Thymus (tissue), 11 donors: ENCODE measurements around the gene CLCA1. TPM values are rescaled to one million over a fixed set of nuclear protein-coding genes. Genes with fewer than 3 reads are reported as not detected.

Source experiments
- DNase-seq, 9 donors: peaks; one replicate each; pipeline ENCODE4 v3.0.0-alpha.2; 2013; ENCODE audit warnings: low spot score in 9 of 9, low read depth in 6 of 9, missing footprints in 1 of 9
- H3K27ac ChIP-seq, 2 donors: one replicate each; pipeline ENCODE4 v1.5.1; 2013; ENCODE audit warnings: control low read depth in 1 of 2, low read depth in 1 of 2, low read length in 1 of 2, mild to moderate bottlenecking in 1 of 2, moderate library complexity in 1 of 2
- H3K27me3 ChIP-seq, 2 donors: one replicate each; pipeline ENCODE4 v1.5.1; 2013; ENCODE audit warnings: low read length in 1 of 2; ENCODE audit not compliant: control insufficient read depth in 2 of 2, insufficient read depth in 1 of 2
- H3K36me3 ChIP-seq, 2 donors: one replicate each; pipeline ENCODE4 v1.5.1; 2013; ENCODE audit warnings: low read length in 1 of 2, mild to moderate bottlenecking in 1 of 2, moderate library complexity in 1 of 2; ENCODE audit not compliant: control insufficient read depth in 2 of 2, insufficient read depth in 2 of 2
- H3K4me1 ChIP-seq, 2 donors: one replicate each; pipeline ENCODE4 v1.5.1; 2013; ENCODE audit warnings: low read length in 2 of 2; ENCODE audit not compliant: control insufficient read depth in 2 of 2, insufficient read depth in 2 of 2
- H3K4me3 ChIP-seq, 2 donors: one replicate each; pipeline ENCODE4 v1.5.1; 2013; ENCODE audit warnings: low read length in 2 of 2, control low read depth in 1 of 2, mild to moderate bottlenecking in 1 of 2
- H3K9me3 ChIP-seq, 2 donors: one replicate each; pipeline ENCODE4 v1.5.1; 2013; ENCODE audit warnings: low read length in 1 of 2, mild to moderate bottlenecking in 1 of 2; ENCODE audit not compliant: control insufficient read depth in 2 of 2, insufficient read depth in 1 of 2
- WGBS: extraction: QIAGEN DNeasy Blood & Tissue Kit; methylation state at CpG from one replicate; pipeline ENCODE4 v1.1.7; 2013; 5-methylcytosine and 5-hydroxymethylcytosine counted together
- polyA plus RNA-seq: library from polyadenylated mRNA; stranded (reverse); fragments of 200-250 nt; gene quantifications from one replicate; pipeline ENCODE4 v1.2.3, GENCODE V29; 2013
- total RNA-seq: library from RNA; stranded (reverse); fragments of 120-200 nt; gene quantifications from one replicate; pipeline ENCODE4 v1.2.4, GENCODE V29; 2013
- donor health status: healthy.

The CLCA1 gene
- total and polyA plus RNA-seq, 2 donors, result 0.07 to 0.14 TPM

- Histone ChIP-seq H3K4me1 (no peaks in the 10 kb centered on the region), H3K4me3 (no peak overlapping the region), H3K36me3 (no peaks in the 10 kb centered on the region), H3K27me3 (no peaks in the 10 kb centered on the region), H3K9me3 (no peaks in the 10 kb centered on the region), H3K27ac (no peak overlapping the region)
- no peak for DNase-seq
- 45% methylated on average over 2 of the region's 2 CpGs for WGBS
These were observed 33.4 kb upstream of the CLCA1 start for GRCh38 chr1:86435327-86435726.

- no peak for DNase-seq
- H3K27me3 ChIP-seq, result no peaks in the 10 kb centered on the region
- 73% methylated on average over 2 of the region's 2 CpGs for WGBS
These were observed 32.7 kb upstream of the CLCA1 start for GRCh38 chr1:86436041-86436440.

GRCh38 chr1:86441581-86441980 is 27.1 kb upstream of the CLCA1 start:
- no peaks in the 10 kb centered on the region for H3K9me3 ChIP-seq
- H3K4me1 ChIP-seq, result peaks cover 6 to 19% of the 10 kb centered on the region in 2 donors
- 7% methylated on average over 2 of the region's 2 CpGs for WGBS
- H3K27me3 ChIP-seq, result no peaks in the 10 kb centered on the region
- no peak overlapping the region for H3K4me3 ChIP-seq
- peak; percentile 46 to 93 (median 76) for DNase-seq
- no peaks in the 10 kb centered on the region for H3K36me3 ChIP-seq
- H3K27ac ChIP-seq, result peak overlapping the region in 1 of 2 donors; percentile 32

More at GRCh38 chr1:86436041-86436440, 32.7 kb upstream of the CLCA1 start:
- H3K9me3 ChIP-seq, result no peaks in the 10 kb centered on the region
- H3K4me3 ChIP-seq, result no peak overlapping the region
- H3K36me3 ChIP-seq, result no peaks in the 10 kb centered on the region
- no peak overlapping the region for H3K27ac ChIP-seq
- peaks cover 0 to under 1% of the 10 kb centered on the region in 2 donors for H3K4me1 ChIP-seq

- no peak for DNase-seq
- no peaks in the 10 kb centered on the region for H3K27me3 ChIP-seq
- no peaks in the 10 kb centered on the region for H3K36me3 ChIP-seq
- no peak overlapping the region for H3K27ac ChIP-seq
- WGBS, result 98% methylated on average over 1 of the region's 1 CpG
- H3K4me1 ChIP-seq, result peaks cover 6 to 19% of the 10 kb centered on the region in 2 donors
- H3K4me3 ChIP-seq, result no peak overlapping the region
- H3K9me3 ChIP-seq, result no peaks in the 10 kb centered on the region
These were observed 26.7 kb upstream of the CLCA1 start for GRCh38 chr1:86441997-86442396.

- Histone ChIP-seq H3K9me3 (no peaks in the 10 kb centered on the region), H3K36me3 (no peaks in the 10 kb centered on the region), H3K4me1 (peaks cover 6 to 19% of the 10 kb centered on the region in 2 donors), H3K4me3 (no peak overlapping the region), H3K27ac (no peak overlapping the region), H3K27me3 (no peaks in the 10 kb centered on the region)
- WGBS, result 42% methylated on average over 1 of the region's 1 CpG
- DNase-seq, result peak in 2 of 9 donors; percentile 17 to 46
These were observed 22.8 kb upstream of the CLCA1 start for GRCh38 chr1:86445919-86446318.

GRCh38 chr1:86447198-86447790 is 21.4 kb upstream of the CLCA1 start:
- WGBS, result 82% methylated on average over 4 of the region's 4 CpGs
- no peak overlapping the region for H3K4me3 ChIP-seq
- H3K4me1 ChIP-seq, result peaks cover 0 to 7% of the 10 kb centered on the region in 2 donors
- H3K27me3 ChIP-seq, result no peaks in the 10 kb centered on the region
- no peaks in the 10 kb centered on the region for H3K9me3 ChIP-seq
- no peak for DNase-seq
- no peak overlapping the region for H3K27ac ChIP-seq
- H3K36me3 ChIP-seq, result no peaks in the 10 kb centered on the region

- peaks cover 0 to 5% of the 10 kb centered on the region in 2 donors for H3K4me1 ChIP-seq
- no peaks in the 10 kb centered on the region for H3K36me3 ChIP-seq
- 95% methylated on average over 1 of the region's 1 CpG for WGBS
- no peak overlapping the region for H3K27ac ChIP-seq
- no peak for DNase-seq
- H3K4me3 ChIP-seq, result no peak overlapping the region
- no peaks in the 10 kb centered on the region for H3K9me3 ChIP-seq
- H3K27me3 ChIP-seq, result no peaks in the 10 kb centered on the region
These were observed 20.1 kb upstream of the CLCA1 start for GRCh38 chr1:86448670-86449069.

DNA sequence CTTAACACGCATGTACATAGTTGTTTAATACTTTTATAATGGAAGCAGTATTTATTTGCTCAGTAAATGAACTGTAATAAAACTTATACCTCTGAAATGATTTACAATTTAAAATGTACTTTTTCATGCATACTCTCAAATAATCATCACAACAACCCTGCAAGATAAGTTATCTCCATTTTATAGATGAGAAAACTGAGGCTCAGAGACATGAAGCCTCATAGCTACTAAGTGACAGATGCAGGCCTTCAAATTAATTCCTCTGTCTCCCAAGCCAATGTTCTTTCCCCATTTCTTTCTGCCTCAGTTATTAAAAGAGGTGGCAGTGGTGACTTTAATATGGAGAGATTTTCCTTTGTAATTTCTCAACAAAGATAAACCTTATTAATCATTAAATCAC is 19.6 kb upstream of the CLCA1 start:
- Histone ChIP-seq H3K27ac (no peak overlapping the region), H3K4me1 (peaks cover 0 to 5% of the 10 kb centered on the region in 2 donors), H3K27me3 (no peaks in the 10 kb centered on the region), H3K9me3 (no peaks in the 10 kb centered on the region), H3K4me3 (no peak overlapping the region), H3K36me3 (no peaks in the 10 kb centered on the region)
- 99% methylated on average over 1 of the region's 1 CpG for WGBS
- DNase-seq, result no peak

DNA sequence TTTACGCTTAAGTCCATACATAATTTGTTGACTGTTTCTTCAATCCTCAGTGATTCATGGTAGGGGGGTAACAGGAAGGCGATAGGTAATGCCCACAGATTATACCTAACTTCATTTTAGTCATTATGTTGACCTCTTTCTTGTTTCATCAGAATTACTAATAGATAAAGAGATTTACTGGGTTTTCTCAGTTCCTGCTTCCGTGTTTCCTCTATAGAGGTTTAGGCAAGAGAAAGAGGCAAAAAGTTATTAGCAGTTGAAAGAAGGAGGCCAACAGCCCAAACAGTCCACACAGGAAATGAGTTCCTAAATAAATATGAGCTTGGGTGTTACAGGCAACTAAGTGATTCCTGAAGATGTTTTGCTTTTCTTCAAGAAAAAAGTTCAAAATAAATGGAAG is 17.9 kb upstream of the CLCA1 start:
- H3K4me3 ChIP-seq, result no peak overlapping the region
- 66% methylated on average over 3 of the region's 3 CpGs for WGBS
- no peak overlapping the region for H3K27ac ChIP-seq
- H3K4me1 ChIP-seq, result peaks cover 0 to 5% of the 10 kb centered on the region in 2 donors
- no peak for DNase-seq
- H3K27me3 ChIP-seq, result no peaks in the 10 kb centered on the region
- no peaks in the 10 kb centered on the region for H3K36me3 ChIP-seq
- H3K9me3 ChIP-seq, result no peaks in the 10 kb centered on the region
